ENCODE data around the gene ABL1. TPM values are rescaled to one million over a fixed set of nuclear protein-coding genes. Genes with fewer than 3 reads are reported as not detected.

ABL1 gene
- total RNA-seq, 2 donors from 2014 or later, result 62.8 to 123 TPM

DNA sequence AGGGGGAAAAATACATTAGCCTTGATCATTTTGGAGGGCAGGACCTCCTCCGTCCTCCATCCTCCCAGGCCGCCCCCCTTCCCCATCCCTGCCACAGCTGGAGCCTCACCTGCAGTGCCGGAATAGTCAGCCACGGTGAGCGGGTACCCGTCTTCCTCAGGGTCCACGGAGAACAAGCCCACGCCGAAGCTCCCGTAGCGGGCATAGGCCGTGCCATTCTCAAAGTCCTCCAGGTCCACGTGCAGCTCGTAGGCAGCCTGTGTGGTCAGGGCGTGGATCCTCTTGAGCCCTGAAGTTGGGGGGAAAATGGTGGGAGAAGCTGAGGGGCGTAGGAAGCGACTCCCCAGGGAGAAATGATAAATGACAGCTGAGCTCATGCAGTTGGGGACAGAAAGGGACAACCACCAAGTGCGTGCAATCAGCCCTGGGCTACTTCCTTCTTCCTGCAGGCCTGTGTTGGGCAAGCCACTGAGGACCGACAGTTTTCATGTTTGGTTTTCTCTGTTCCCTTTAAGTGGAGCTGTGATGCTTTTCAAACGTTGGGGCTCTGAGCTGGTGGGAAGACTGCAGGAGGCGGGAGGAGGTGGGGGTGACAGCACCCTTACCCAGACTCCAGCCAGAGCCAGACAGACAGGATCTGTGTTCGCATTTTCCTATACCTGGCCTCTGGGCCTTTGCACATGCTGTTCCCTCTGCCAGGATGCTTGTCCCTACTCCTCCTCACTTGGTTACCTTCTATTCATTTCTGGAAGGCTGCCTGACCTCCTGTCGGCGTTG lies 70.3 kb downstream of the ABL1 start:
- TF ChIP-seq, protein P1, sequence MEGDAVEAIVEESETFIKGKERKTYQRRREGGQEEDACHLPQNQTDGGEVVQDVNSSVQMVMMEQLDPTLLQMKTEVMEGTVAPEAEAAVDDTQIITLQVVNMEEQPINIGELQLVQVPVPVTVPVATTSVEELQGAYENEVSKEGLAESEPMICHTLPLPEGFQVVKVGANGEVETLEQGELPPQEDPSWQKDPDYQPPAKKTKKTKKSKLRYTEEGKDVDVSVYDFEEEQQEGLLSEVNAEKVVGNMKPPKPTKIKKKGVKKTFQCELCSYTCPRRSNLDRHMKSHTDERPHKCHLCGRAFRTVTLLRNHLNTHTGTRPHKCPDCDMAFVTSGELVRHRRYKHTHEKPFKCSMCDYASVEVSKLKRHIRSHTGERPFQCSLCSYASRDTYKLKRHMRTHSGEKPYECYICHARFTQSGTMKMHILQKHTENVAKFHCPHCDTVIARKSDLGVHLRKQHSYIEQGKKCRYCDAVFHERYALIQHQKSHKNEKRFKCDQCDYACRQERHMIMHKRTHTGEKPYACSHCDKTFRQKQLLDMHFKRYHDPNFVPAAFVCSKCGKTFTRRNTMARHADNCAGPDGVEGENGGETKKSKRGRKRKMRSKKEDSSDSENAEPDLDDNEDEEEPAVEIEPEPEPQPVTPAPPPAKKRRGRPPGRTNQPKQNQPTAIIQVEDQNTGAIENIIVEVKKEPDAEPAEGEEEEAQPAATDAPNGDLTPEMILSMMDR (IDR thresholded peaks at IDR 0.05), result no peak
- Histone ChIP-seq H3K4me3 (no peak overlapping the region), H3K4me1 (ENCODE audit: control insufficient read depth in 1 of 2, low read depth in 2 of 2) (no peaks in the 10 kb centered on the region), H3K27ac (no peak overlapping the region), H3K27me3 (replicated peaks; ENCODE audit: insufficient read depth) (peaks cover 8% of the 10 kb centered on the region), H3K9me3 (no peaks in the 10 kb centered on the region), H3K36me3 (no peaks in the 10 kb centered on the region)
- no peak for ATAC-seq (ENCODE audit: insufficient number of reproducible peaks, low FRiP score, low read depth)
- no peak for DNase-seq (ENCODE audit: low spot score)

DNA sequence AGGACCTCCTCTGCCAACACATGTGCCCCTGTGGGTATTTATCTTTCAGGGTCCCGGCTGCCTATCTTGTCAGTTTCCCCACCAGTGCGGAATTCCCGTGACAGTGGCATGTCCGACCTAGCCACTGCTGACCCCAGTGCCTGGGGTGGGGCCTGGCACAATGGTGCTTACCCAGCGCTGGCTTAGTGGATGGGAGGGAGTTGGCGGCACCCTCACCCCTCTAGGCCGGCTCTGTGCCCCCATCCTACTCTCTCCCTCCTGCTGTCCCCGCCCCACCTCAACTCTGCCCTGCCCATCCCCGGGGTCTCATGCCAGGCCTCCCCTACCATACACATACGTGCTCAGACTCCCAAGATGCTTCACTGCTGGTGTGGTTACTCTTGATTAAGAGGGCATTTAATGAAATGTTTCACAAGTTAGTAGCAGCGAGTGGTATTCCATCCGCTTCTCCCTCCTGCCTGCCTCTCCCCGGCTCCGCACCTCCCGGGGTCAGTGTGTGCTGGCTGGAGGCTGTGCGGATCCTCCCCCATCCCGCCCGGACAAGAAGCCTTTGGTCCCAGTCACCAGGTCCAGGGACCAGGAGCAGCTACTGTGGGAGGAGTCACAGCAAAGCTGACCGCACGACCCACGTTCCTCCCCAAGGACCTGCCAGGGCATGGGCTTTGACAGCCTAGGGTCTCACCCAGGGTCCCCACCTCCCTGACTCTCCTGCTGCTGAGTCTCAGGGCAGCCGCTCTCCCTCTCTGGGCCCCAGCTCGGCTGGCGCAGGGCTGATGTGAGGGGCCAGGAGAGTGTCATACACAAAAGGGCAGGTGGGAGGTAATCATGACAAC lies 71.1 kb downstream of the ABL1 start:
- H3K4me3 ChIP-seq, result no peak overlapping the region
- H3K27ac ChIP-seq, result no peak overlapping the region
- no peak for DNase-seq (ENCODE audit: low spot score)
- no peaks in the 10 kb centered on the region for H3K36me3 ChIP-seq
- H3K4me1 ChIP-seq (ENCODE audit: control insufficient read depth in 1 of 2, low read depth in 2 of 2), result no peaks in the 10 kb centered on the region
- TF ChIP-seq, protein P1 (IDR thresholded peaks at IDR 0.05), result no peak
- H3K27me3 ChIP-seq (replicated peaks; ENCODE audit: insufficient read depth), result peaks cover 8% of the 10 kb centered on the region
- no peak for ATAC-seq (ENCODE audit: insufficient number of reproducible peaks, low FRiP score, low read depth)
- no peaks in the 10 kb centered on the region for H3K9me3 ChIP-seq

- TF ChIP-seq, protein P1 (IDR thresholded peaks at IDR 0.05), result no peak
- ATAC-seq (ENCODE audit: insufficient number of reproducible peaks, low FRiP score, low read depth), result no peak
- Histone ChIP-seq H3K27ac (no peak overlapping the region), H3K36me3 (no peaks in the 10 kb centered on the region), H3K27me3 (replicated peaks; ENCODE audit: insufficient read depth) (peaks cover 8% of the 10 kb centered on the region), H3K9me3 (no peaks in the 10 kb centered on the region), H3K4me1 (ENCODE audit: control insufficient read depth in 1 of 2, low read depth in 2 of 2) (no peaks in the 10 kb centered on the region), H3K4me3 (no peak overlapping the region)
- no peak for DNase-seq (ENCODE audit: low spot score)
These were observed 71.8 kb downstream of the ABL1 start for GRCh38 chr9:130906735-130907416.

GRCh38 chr9:130908146-130908877 lies 73.3 kb downstream of the ABL1 start:
- Histone ChIP-seq H3K36me3 (no peaks in the 10 kb centered on the region), H3K9me3 (no peaks in the 10 kb centered on the region), H3K27me3 (replicated peaks; ENCODE audit: insufficient read depth) (no peaks in the 10 kb centered on the region), H3K4me3 (no peak overlapping the region), H3K27ac (no peak overlapping the region), H3K4me1 (ENCODE audit: control insufficient read depth in 1 of 2, low read depth in 2 of 2) (peaks cover 0 to 6% of the 10 kb centered on the region in 2 donors)
- ATAC-seq (ENCODE audit: insufficient number of reproducible peaks, low FRiP score, low read depth) (no peak), DNase-seq (ENCODE audit: low spot score) (no peak)
- TF ChIP-seq, protein P1 (IDR thresholded peaks at IDR 0.05), result no peak
